ENCODE measurements around the gene YPEL2. TPM values are rescaled to one million over a fixed set of nuclear protein-coding genes. Genes with fewer than 3 reads are reported as not detected.

The YPEL2 gene
- total and polyA plus RNA-seq, 2 donors (not counting 1 experiment from before 2014, with no cell fraction given): 4.8 to 7.8 TPM

DNA sequence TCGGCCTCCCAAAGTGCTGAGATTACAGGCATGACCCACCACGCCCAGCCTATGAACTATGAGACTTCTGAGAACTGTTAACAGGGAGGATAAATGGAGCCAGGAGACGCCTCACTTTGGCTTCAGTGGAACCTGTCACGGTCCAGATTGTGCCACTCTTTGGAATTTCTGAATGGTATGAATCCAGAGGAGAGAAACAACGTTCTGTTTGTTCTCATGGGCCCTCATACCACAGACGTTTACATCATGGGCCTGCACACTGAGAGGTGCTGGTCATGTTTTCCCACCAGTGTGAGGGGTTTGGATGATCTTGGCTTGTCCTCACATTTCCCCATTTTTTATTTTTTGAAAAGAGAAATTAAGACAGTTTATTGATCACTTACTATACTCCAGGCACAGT is 90.3 kb downstream of the YPEL2 start:
- Histone ChIP-seq H3K27ac (ENCODE audit: insufficient read depth, low read length) (no peak overlapping the region), H3K4me1 (ENCODE audit: control insufficient read depth, extremely low read depth, insufficient read depth, low read length) (peaks cover 6% of the 10 kb centered on the region), H3K4me3 (replicated peaks in 1 of 4; ENCODE audit: control extremely low read depth in 1 of 4, insufficient read depth in 1 of 4, low read depth in 3 of 4, low read length in 4 of 4) (no peak overlapping the region), H3K27me3 (ENCODE audit: control insufficient read depth, insufficient read depth, low read length) (no peaks in the 10 kb centered on the region), H3K36me3 (ENCODE audit: control insufficient read depth, insufficient read depth, low read length) (no peaks in the 10 kb centered on the region), H3K9ac (ENCODE audit: insufficient read depth, low read length) (no peak overlapping the region), H4K20me1 (ENCODE audit: control insufficient read depth, extremely low read depth, insufficient read depth, low read length) (no peaks in the 10 kb centered on the region), H3K9me3 (ENCODE audit: control insufficient read depth, insufficient read depth, low read depth, low read length) (peaks cover 2% of the 10 kb centered on the region), H2AFZ (ENCODE audit: low read length) (no peak overlapping the region), H3K79me2 (ENCODE audit: control insufficient read depth, insufficient read depth, low read length) (no peaks in the 10 kb centered on the region), H3K4me2 (ENCODE audit: extremely low read depth, insufficient read depth, low read length) (no peak overlapping the region)
- DNase-seq (ENCODE audit: low read depth in 2 of 2): no peak
- no peak for TF ChIP-seq EZH2 (IDR thresholded peaks at IDR 0.05; ENCODE audit: low read length, missing control alignments)

DNA sequence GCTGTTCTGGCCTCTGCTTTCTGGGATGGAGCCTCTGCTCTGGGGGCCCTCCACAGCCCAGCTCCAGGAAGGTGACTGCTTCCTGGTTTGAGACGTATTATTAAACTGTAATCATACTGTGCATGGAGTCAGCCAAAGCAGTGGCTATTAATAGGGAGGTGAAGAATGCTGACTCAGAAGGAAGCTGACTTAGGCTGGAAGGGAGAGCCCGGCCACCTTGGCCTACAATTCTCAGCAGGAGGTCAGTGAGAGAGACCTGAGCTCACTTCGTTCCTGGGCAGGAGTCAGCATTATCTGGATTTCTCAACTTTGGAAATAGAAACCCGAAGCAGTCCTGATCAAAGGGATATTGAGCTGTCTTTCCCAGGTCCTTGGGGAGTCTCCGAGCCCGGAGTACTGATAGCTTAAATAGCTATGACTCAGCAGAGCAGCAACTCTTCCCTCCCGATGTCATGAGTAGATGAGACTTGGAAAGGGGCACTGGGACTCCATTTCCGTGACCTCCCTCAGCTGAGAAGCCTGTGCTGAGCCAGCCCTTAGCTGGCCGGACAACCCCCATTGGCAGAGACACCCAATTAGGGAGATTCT is 91.8 kb downstream of the YPEL2 start:
- Histone ChIP-seq H3K4me1 (ENCODE audit: control insufficient read depth, extremely low read depth, insufficient read depth, low read length) (peaks cover 11% of the 10 kb centered on the region), H3K4me2 (ENCODE audit: extremely low read depth, insufficient read depth, low read length) (no peak overlapping the region), H3K27me3 (ENCODE audit: control insufficient read depth, insufficient read depth, low read length) (no peaks in the 10 kb centered on the region), H3K79me2 (ENCODE audit: control insufficient read depth, insufficient read depth, low read length) (no peaks in the 10 kb centered on the region), H3K36me3 (ENCODE audit: control insufficient read depth, insufficient read depth, low read length) (no peaks in the 10 kb centered on the region), H3K4me3 (replicated peaks in 1 of 4; ENCODE audit: control extremely low read depth in 1 of 4, insufficient read depth in 1 of 4, low read depth in 3 of 4, low read length in 4 of 4) (no peak overlapping the region), H3K9ac (ENCODE audit: insufficient read depth, low read length) (no peak overlapping the region), H3K9me3 (ENCODE audit: control insufficient read depth, insufficient read depth, low read depth, low read length) (peaks cover 2% of the 10 kb centered on the region), H2AFZ (ENCODE audit: low read length) (peak overlapping the region; percentile 35), H4K20me1 (ENCODE audit: control insufficient read depth, extremely low read depth, insufficient read depth, low read length) (no peaks in the 10 kb centered on the region), H3K27ac (ENCODE audit: insufficient read depth, low read length) (no peak overlapping the region)
- TF ChIP-seq, protein P1, sequence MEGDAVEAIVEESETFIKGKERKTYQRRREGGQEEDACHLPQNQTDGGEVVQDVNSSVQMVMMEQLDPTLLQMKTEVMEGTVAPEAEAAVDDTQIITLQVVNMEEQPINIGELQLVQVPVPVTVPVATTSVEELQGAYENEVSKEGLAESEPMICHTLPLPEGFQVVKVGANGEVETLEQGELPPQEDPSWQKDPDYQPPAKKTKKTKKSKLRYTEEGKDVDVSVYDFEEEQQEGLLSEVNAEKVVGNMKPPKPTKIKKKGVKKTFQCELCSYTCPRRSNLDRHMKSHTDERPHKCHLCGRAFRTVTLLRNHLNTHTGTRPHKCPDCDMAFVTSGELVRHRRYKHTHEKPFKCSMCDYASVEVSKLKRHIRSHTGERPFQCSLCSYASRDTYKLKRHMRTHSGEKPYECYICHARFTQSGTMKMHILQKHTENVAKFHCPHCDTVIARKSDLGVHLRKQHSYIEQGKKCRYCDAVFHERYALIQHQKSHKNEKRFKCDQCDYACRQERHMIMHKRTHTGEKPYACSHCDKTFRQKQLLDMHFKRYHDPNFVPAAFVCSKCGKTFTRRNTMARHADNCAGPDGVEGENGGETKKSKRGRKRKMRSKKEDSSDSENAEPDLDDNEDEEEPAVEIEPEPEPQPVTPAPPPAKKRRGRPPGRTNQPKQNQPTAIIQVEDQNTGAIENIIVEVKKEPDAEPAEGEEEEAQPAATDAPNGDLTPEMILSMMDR (conservative IDR thresholded peaks at IDR 0.05 in 1 of 2, IDR thresholded peaks at IDR 0.05 in 1 of 2; ENCODE audit: low read depth in 1 of 2, low read length in 2 of 2): no peak
- peak; percentile 57 to 69 for DNase-seq (ENCODE audit: low read depth in 2 of 2)

GRCh38 chr17:59423903-59424302 is 92.4 kb downstream of the YPEL2 start:
- H3K27me3 ChIP-seq (ENCODE audit: control insufficient read depth, insufficient read depth, low read length): no peaks in the 10 kb centered on the region
- H3K79me2 ChIP-seq (ENCODE audit: control insufficient read depth, insufficient read depth, low read length): no peaks in the 10 kb centered on the region
- H3K36me3 ChIP-seq (ENCODE audit: control insufficient read depth, insufficient read depth, low read length): no peaks in the 10 kb centered on the region
- TF ChIP-seq, protein P1 (conservative IDR thresholded peaks at IDR 0.05 in 1 of 2, IDR thresholded peaks at IDR 0.05 in 1 of 2; ENCODE audit: low read depth in 1 of 2, low read length in 2 of 2): no peak
- no peak for TF ChIP-seq EZH2 (IDR thresholded peaks at IDR 0.05; ENCODE audit: low read length, missing control alignments)
- no peak overlapping the region for H3K4me2 ChIP-seq (ENCODE audit: extremely low read depth, insufficient read depth, low read length)
- H3K27ac ChIP-seq (ENCODE audit: insufficient read depth, low read length): no peak overlapping the region
- H3K9ac ChIP-seq (ENCODE audit: insufficient read depth, low read length): no peak overlapping the region
- no peak for DNase-seq (ENCODE audit: low read depth in 2 of 2)
- peaks cover 11% of the 10 kb centered on the region for H3K4me1 ChIP-seq (ENCODE audit: control insufficient read depth, extremely low read depth, insufficient read depth, low read length)
- peaks cover 2% of the 10 kb centered on the region for H3K9me3 ChIP-seq (ENCODE audit: control insufficient read depth, insufficient read depth, low read depth, low read length)
- no peak overlapping the region for H3K4me3 ChIP-seq (replicated peaks in 1 of 4; ENCODE audit: control extremely low read depth in 1 of 4, insufficient read depth in 1 of 4, low read depth in 3 of 4, low read length in 4 of 4)
- no peaks in the 10 kb centered on the region for H4K20me1 ChIP-seq (ENCODE audit: control insufficient read depth, extremely low read depth, insufficient read depth, low read length)
- H2AFZ ChIP-seq (ENCODE audit: low read length): no peak overlapping the region
